SK-N-SH (cell line): Measurements from ENCODE around the gene TNFSF15. TPM values are rescaled to one million over a fixed set of nuclear protein-coding genes. Genes with fewer than 3 reads are reported as not detected.
A peak's percentile ranks its signal among the peaks of the same experiment; 100 is the strongest.

Source experiments
- CTCF ChIA-PET: fragments of 300-600, 350-600 bp; formaldehyde crosslinking; extraction: SDS; loops from one replicate; lab custom pipeline; 2021; lab: Yijun Ruan, JAX
- POLR2A ChIA-PET: fragments of 350-600 bp; sonication (Branson Sonifier 250); formaldehyde crosslinking; extraction: SDS; loops from one replicate; lab custom pipeline; 2020; ENCODE audit warnings: antibody characterized with exemption, inconsistent platforms; lab: Yijun Ruan, JAX
- DNase-seq: peaks from one replicate; pipeline ENCODE4 v3.0.0; 2012
- H2AFZ ChIP-seq: fragments of 200-600 bp; sonication (generic); 2 replicates; pipeline ENCODE4 v1.8.1; 2016; ENCODE audit warnings: antibody characterized with exemption, mild to moderate bottlenecking, low read depth
- H3F3A ChIP-seq: fragments of 200-600 bp; sonication (generic); replicated peaks from 2 replicates; pipeline ENCODE3; 2016; ENCODE audit warnings: antibody characterized with exemption, mild to moderate bottlenecking; ENCODE audit not compliant: insufficient read depth
- H3K27ac ChIP-seq, 2 experiments: fragments of 200-500 bp in 1 of 2; fragments of 200-600 bp in 1 of 2; sonication (Bioruptor generic) in 1 of 2; sonication (generic), shearing (Covaris generic) in 1 of 2; 2 replicates each; pipeline versions ENCODE4 v1.5.1 to v1.6.1; 2014 to 2016; ENCODE audit warnings: low read depth in 2 of 2, inconsistent platforms in 1 of 2, low read length in 1 of 2, mild to moderate bottlenecking in 1 of 2, mixed read lengths in 1 of 2
- H3K27me3 ChIP-seq: fragments of 200-600 bp; sonication (generic), shearing (Covaris generic); 2 replicates; pipeline ENCODE4 v1.6.1; 2016; ENCODE audit warnings: mixed run types; ENCODE audit not compliant: insufficient read depth
- H3K36me3 ChIP-seq, 2 experiments: fragments of 200-500 bp in 1 of 2; fragments of 200-600 bp in 1 of 2; sonication (Bioruptor generic) in 1 of 2; sonication (generic) in 1 of 2; replicated peaks in 1 of 2; 2 replicates each; pipeline versions ENCODE3 to v1.5.1; 2014 to 2016; ENCODE audit warnings: low read length in 1 of 2, mild to moderate bottlenecking in 1 of 2; ENCODE audit not compliant: insufficient read depth in 2 of 2, control insufficient read depth in 1 of 2
- H3K4me1 ChIP-seq, 2 experiments: fragments of 200-500 bp in 1 of 2; fragments of 200-600 bp in 1 of 2; sonication (Bioruptor generic) in 1 of 2; sonication (generic), shearing (Covaris generic) in 1 of 2; 2 replicates each; pipeline versions ENCODE4 v1.5.1 to v1.6.1; 2014 to 2016; ENCODE audit warnings: low read depth in 1 of 2, low read length in 1 of 2, mixed run types in 1 of 2; ENCODE audit not compliant: insufficient read depth in 2 of 2, control insufficient read depth in 1 of 2
- H3K4me2 ChIP-seq: fragments of 200-600 bp; sonication (generic), shearing (Covaris generic); 2 replicates; pipeline ENCODE4 v1.6.1; 2017; ENCODE audit warnings: mixed run types
- H3K4me3 ChIP-seq, 2 experiments: fragments of 200-500 bp in 1 of 2; fragments of 200-600 bp in 1 of 2; sonication (Bioruptor generic) in 1 of 2; sonication (generic), shearing (Covaris generic) in 1 of 2; 2 replicates each; pipeline versions ENCODE4 v1.5.1 to v1.8.1; 2014 to 2016; ENCODE audit warnings: low read depth in 2 of 2, inconsistent platforms in 1 of 2, low read length in 1 of 2, mild to moderate bottlenecking in 1 of 2, mixed read lengths in 1 of 2, moderate library complexity in 1 of 2
- H3K79me2 ChIP-seq: fragments of 200-600 bp; sonication (generic); 2 replicates; pipeline ENCODE4 v1.8.1; 2017; ENCODE audit warnings: mild to moderate bottlenecking; ENCODE audit not compliant: insufficient read depth
- H3K9ac ChIP-seq: fragments of 200-600 bp; sonication (generic); 2 replicates; pipeline ENCODE4 v1.6.1; 2017; ENCODE audit warnings: mixed run types
- H3K9me2 ChIP-seq: fragments of 200-600 bp; sonication (generic); 2 replicates; pipeline ENCODE4 v1.6.1; 2017; ENCODE audit warnings: mixed run types
- H3K9me3 ChIP-seq: fragments of 200-600 bp; sonication (generic); 2 replicates; pipeline ENCODE4 v1.6.1; 2017; ENCODE audit warnings: mixed run types, mild to moderate bottlenecking, moderate library complexity
- H4K20me1 ChIP-seq: fragments of 200-600 bp; sonication (generic); 2 replicates; pipeline ENCODE4 v1.6.1; 2017; ENCODE audit warnings: mild to moderate bottlenecking, mixed run types; ENCODE audit not compliant: insufficient read depth
- ELF1 ChIP-seq: IDR thresholded peaks from 2 replicates; pipeline ENCODE4 v1.4.0; 2012
- EP300 ChIP-seq, 2 experiments: IDR thresholded peaks; 2 replicates each; pipeline versions ENCODE4 v1.4.0 to v1.6.1; 2012; ENCODE audit warnings: borderline replicate concordance in 1 of 2, low read depth in 1 of 2, low read length in 1 of 2
- EZH2phosphoT487 ChIP-seq: fragments of 200-600 bp; sonication (generic); IDR thresholded peaks from 2 replicates; pipeline ENCODE4 v1.6.1; 2017; ENCODE audit warnings: low read depth, mixed run types, mild to moderate bottlenecking, antibody characterized with exemption, moderate library complexity, borderline replicate concordance
- RFX5 ChIP-seq: IDR thresholded peaks from 2 replicates; pipeline ENCODE4 v1.6.1; 2012; ENCODE audit warnings: mild to moderate bottlenecking, improper control_type of control experiment, low read length
- RXRA ChIP-seq: IDR thresholded peaks from 2 replicates; pipeline ENCODE4 v1.4.0; 2012; ENCODE audit warnings: low read depth, mild to moderate bottlenecking, borderline replicate concordance
- SMC3 ChIP-seq: IDR thresholded peaks from 2 replicates; pipeline ENCODE4 v1.6.1; 2012; ENCODE audit warnings: low read depth, low read length, improper control_type of control experiment
- TAF1 ChIP-seq: IDR thresholded peaks from 2 replicates; pipeline ENCODE4 v1.6.1; 2012; ENCODE audit warnings: low read depth, mild to moderate bottlenecking, low read length, moderate library complexity, borderline replicate concordance
- TEAD4 ChIP-seq: IDR thresholded peaks from 2 replicates; pipeline ENCODE4 v1.4.0; 2012; ENCODE audit warnings: mild to moderate bottlenecking, borderline replicate concordance; ENCODE audit not compliant: insufficient read depth
- whole genome bisulfite sequencing: methylation state at CpG from one replicate; pipeline ENCODE4 v1.1.6; 2017; ENCODE audit warnings: low lambda C conversion rate; 5-methylcytosine and 5-hydroxymethylcytosine counted together
- polyA plus RNA-seq, 3 experiments: library from polyadenylated mRNA; depleted of rRNA; stranded (reverse); fragments of >200 nt; gene quantifications; 2 replicates each; pipeline ENCODE4 v1.2.3, GENCODE V29; 2012
- TF ChIP-seq, protein P1 (sequence below): IDR thresholded peaks from 2 replicates; pipeline ENCODE4 v1.4.0; 2012; ENCODE audit warnings: low read depth, borderline replicate concordance
- TF ChIP-seq, protein P2 (sequence below): fragments of 150-350 bp; IDR thresholded peaks from 2 replicates; pipeline ENCODE4 v1.6.1; 2016; ENCODE audit warnings: mild to moderate bottlenecking, low read depth, low read length
- TF ChIP-seq, protein P3 (sequence below): IDR thresholded peaks from 2 replicates; pipeline ENCODE4; 2012
- TF ChIP-seq, protein P4 (sequence below): fragments of 150-350 bp; IDR thresholded peaks from 2 replicates; pipeline ENCODE4 v1.6.1; 2017; ENCODE audit warnings: antibody characterized with exemption, low read length, low read depth, borderline replicate concordance

The TNFSF15 gene
- polyA plus RNA-seq, 1 of the 3 experiments (the other 2 are of a cell fraction) = 0.64 TPM

DNA sequence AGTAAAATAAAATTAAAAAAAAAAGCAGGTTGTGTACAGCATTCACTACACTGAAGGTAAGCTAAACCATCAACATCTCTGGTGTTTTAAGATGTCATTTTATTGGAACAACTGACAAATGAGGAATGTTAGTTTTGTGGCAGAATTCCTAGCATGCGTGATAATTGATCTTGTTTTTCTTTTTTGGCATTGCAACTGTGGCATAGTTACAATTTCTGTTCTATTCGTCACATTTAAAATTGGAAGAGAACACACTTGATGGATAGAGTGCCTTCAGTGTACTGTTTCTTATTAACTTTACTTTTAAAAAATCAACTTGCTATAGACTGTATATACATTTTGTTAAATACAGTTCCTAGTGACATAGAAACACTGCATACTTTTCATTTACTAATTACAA is 43.6 kb upstream of the TNFSF15 start (continued):
- TF ChIP-seq, protein P1, sequence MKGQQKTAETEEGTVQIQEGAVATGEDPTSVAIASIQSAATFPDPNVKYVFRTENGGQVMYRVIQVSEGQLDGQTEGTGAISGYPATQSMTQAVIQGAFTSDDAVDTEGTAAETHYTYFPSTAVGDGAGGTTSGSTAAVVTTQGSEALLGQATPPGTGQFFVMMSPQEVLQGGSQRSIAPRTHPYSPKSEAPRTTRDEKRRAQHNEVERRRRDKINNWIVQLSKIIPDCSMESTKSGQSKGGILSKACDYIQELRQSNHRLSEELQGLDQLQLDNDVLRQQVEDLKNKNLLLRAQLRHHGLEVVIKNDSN = no peak
- TF ChIP-seq EP300 (IDR thresholded peaks at IDR 0.05; ENCODE audit: borderline replicate concordance in 1 of 2, low read depth in 1 of 2, low read length in 1 of 2) = peak in 1 of 2 experiments; percentile 40; a peak in 1 of 4 replicates
- TF ChIP-seq, protein P2, sequence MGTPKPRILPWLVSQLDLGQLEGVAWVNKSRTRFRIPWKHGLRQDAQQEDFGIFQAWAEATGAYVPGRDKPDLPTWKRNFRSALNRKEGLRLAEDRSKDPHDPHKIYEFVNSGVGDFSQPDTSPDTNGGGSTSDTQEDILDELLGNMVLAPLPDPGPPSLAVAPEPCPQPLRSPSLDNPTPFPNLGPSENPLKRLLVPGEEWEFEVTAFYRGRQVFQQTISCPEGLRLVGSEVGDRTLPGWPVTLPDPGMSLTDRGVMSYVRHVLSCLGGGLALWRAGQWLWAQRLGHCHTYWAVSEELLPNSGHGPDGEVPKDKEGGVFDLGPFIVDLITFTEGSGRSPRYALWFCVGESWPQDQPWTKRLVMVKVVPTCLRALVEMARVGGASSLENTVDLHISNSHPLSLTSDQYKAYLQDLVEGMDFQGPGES = no peak
- TF ChIP-seq, protein P3, sequence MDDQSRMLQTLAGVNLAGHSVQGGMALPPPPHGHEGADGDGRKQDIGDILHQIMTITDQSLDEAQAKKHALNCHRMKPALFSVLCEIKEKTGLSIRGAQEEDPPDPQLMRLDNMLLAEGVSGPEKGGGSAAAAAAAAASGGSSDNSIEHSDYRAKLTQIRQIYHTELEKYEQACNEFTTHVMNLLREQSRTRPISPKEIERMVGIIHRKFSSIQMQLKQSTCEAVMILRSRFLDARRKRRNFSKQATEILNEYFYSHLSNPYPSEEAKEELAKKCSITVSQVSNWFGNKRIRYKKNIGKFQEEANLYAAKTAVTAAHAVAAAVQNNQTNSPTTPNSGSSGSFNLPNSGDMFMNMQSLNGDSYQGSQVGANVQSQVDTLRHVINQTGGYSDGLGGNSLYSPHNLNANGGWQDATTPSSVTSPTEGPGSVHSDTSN = peak; percentile 84
- TF ChIP-seq, all 33 proteins: peak for 7

DNA sequence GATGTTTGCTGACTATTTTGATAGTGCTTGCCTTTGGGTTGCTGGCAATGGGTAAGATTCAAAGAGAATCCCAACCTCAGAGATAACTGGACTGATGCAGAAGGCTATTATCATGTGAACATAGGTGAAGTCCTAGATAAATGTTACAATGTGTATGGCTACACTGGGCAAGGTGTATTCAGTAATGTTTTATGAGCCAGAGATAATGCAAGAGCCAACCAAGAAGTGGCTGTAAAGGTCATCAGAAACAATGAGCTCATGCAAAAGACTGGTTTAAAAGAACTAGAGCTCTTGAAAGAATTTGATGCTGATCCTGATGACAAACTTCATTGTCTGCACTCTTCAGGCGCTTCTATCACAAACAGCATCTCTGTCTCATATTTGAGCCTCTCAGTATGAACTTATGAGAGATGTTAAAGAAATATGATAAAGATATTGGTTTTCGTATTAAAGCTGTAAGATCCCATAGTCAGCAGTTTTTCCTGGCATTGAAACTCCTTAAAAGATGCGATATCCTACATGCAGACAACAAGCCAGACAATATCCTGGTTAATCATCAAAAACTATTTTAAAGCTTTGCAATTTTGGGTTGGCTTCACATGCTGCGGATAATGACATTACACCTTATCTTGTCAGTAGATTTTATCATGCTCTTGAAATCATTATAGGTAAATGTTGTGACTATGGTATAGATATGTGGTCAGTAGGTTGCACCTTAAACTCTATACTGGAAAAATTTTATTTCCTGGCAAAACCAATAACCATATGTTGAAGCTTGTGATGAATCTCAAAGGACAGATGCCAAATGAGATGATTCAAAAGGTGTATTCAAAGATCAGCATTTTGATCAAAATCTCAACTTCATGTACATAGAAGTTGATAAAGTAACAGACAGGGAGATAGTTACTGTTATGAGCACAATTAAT is 41.9 kb upstream of the TNFSF15 start:
- Histone ChIP-seq H3F3A (no peaks in the 10 kb centered on the region), H3K79me2 (no peaks in the 10 kb centered on the region), H2AFZ (no peak overlapping the region), H3K27me3 (no peaks in the 10 kb centered on the region), H3K9ac (no peak overlapping the region), H3K4me3 (no peak overlapping the region), H3K4me1 (peaks cover 0 to 9% of the 10 kb centered on the region in 2 experiments; a peak in 2 of 4 replicates), H3K9me2 (no peaks in the 10 kb centered on the region), H3K9me3 (0 out of 2 replicates have a peak, but pooled peaks cover 4% of the 10 kb centered on the region), H3K27ac (no peak overlapping the region), H3K36me3 (no peaks in the 10 kb centered on the region), H4K20me1 (no peaks in the 10 kb centered on the region), H3K4me2 (no peak overlapping the region)
- DNase-seq = no peak
- ChIA-PET CTCF (no interaction called here), POLR2A (no interaction called here)
- WGBS = 66% methylated on average over 4 of the region's 4 CpGs
- no peak for TF ChIP-seq TEAD4
- no peak for TF ChIP-seq RXRA
- TF ChIP-seq TAF1 = no peak
- TF ChIP-seq, protein P2 = no peak
- TF ChIP-seq SMC3 = no peak
- TF ChIP-seq ELF1 = no peak
- TF ChIP-seq EZH2phosphoT487 = no peak
- TF ChIP-seq, protein P4, sequence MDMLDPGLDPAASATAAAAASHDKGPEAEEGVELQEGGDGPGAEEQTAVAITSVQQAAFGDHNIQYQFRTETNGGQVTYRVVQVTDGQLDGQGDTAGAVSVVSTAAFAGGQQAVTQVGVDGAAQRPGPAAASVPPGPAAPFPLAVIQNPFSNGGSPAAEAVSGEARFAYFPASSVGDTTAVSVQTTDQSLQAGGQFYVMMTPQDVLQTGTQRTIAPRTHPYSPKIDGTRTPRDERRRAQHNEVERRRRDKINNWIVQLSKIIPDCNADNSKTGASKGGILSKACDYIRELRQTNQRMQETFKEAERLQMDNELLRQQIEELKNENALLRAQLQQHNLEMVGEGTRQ = no peak
- no peak for TF ChIP-seq RFX5
